K562 (cell line): ENCODE results near the gene MBNL2. TPM values are rescaled to one million over a fixed set of nuclear protein-coding genes. Genes with fewer than 3 reads are reported as not detected.

Experiments
- ATAC-seq: fragments of 200-7000 bp; cut with Tn5 transposase; 3 replicates; pipeline ENCODE4 v1.9.1; 2020; ENCODE audit warnings: moderate library complexity
- BruUV-seq: library from RNA; stranded (reverse); fragments of 400-500 nt; replicated peaks from 2 replicates; lab custom pipeline; 2021; lab: Mats Ljungman, UMichigan
- CTCF ChIA-PET: fragments of 300-600 bp; formaldehyde crosslinking; extraction: SDS; loops from one replicate; lab custom pipeline; 2021; ENCODE audit warnings: low intra/inter-chr PET ratio; lab: Yijun Ruan, JAX
- POLR2A ChIA-PET: fragments of 300-600, 350-650 bp; sonication (Branson Sonifier 250); formaldehyde crosslinking; extraction: SDS; loops from one replicate; lab custom pipeline; 2021; ENCODE audit warnings: antibody characterized with exemption, inconsistent platforms; lab: Yijun Ruan, JAX
- DNase-seq, 4 experiments: peaks; one replicate each; pipeline versions ENCODE4 v3.0.0 to v3.0.0-alpha.2; 2011 to 2018; ENCODE audit warnings: low spot score in 3 of 4, mixed read lengths in 3 of 4; ENCODE audit errors: extremely low read depth in 1 of 4
- FAIRE-seq: peaks from 2 replicates; lab custom pipeline; 2011; peaks lifted over from hg19 to GRCh38; lab: Jason Lieb, UNC
- H2AFZ ChIP-seq: 2 replicates; pipeline ENCODE4 v1.6.0; 2011; ENCODE audit warnings: low read depth, low read length, control low read depth, inconsistent platforms
- H3K27ac ChIP-seq: fragments of 200-600 bp; 3 replicates; pipeline ENCODE4 v1.8.0; 2011; ENCODE audit warnings: low read depth, mild to moderate bottlenecking, control low read depth, inconsistent platforms, low read length, moderate library complexity, mixed read lengths; ENCODE audit errors: extremely low read depth
- H3K27me3 ChIP-seq, 2 experiments: fragments of 300-600 bp in 1 of 2; 2 replicates in 1 of 2; 3 replicates in 1 of 2; pipeline versions ENCODE4 v1.6.0 to v1.8.0; 2011; ENCODE audit warnings: inconsistent platforms in 2 of 2, low read length in 2 of 2, mild to moderate bottlenecking in 1 of 2, mixed read lengths in 1 of 2, moderate library complexity in 1 of 2; ENCODE audit not compliant: control insufficient read depth in 2 of 2, insufficient read depth in 2 of 2
- H3K36me3 ChIP-seq: fragments of 300-600 bp; 3 replicates; pipeline ENCODE4 v1.8.0; 2011; ENCODE audit warnings: mild to moderate bottlenecking, low read length, inconsistent platforms; ENCODE audit not compliant: control insufficient read depth, insufficient read depth
- H3K4me1 ChIP-seq, 2 experiments: fragments of 200-600 bp in 1 of 2; replicated peaks in 1 of 2; 2 replicates in 1 of 2; 3 replicates in 1 of 2; pipeline versions ENCODE4 v1.5.1 to v1.8.0; 2011; ENCODE audit warnings: inconsistent platforms in 2 of 2, low read length in 2 of 2, mild to moderate bottlenecking in 1 of 2, mixed read lengths in 1 of 2, moderate library complexity in 1 of 2; ENCODE audit not compliant: control insufficient read depth in 2 of 2, insufficient read depth in 2 of 2
- H3K4me2 ChIP-seq: 2 replicates; pipeline ENCODE4 v1.6.1; 2011; ENCODE audit warnings: low read length, control low read depth, inconsistent platforms, mixed read lengths; ENCODE audit not compliant: insufficient read depth
- H3K4me3 ChIP-seq: fragments of 200-600 bp; sonication (generic), shearing (Covaris generic); 2 replicates; pipeline ENCODE4 v1.5.1; 2016; ENCODE audit warnings: control low read depth, inconsistent platforms
- H3K79me2 ChIP-seq: fragments of 200-600 bp; 3 replicates; pipeline ENCODE4 v1.8.0; 2011; ENCODE audit warnings: low read length, inconsistent platforms; ENCODE audit not compliant: control insufficient read depth, insufficient read depth
- H3K9ac ChIP-seq, 2 experiments: 2 replicates each; pipeline versions ENCODE4 v1.6.0 to v1.6.1; 2011; ENCODE audit warnings: low read depth in 2 of 2, low read length in 2 of 2, control low read depth in 1 of 2, inconsistent platforms in 1 of 2, mild to moderate bottlenecking in 1 of 2, mixed read lengths in 1 of 2; ENCODE audit not compliant: insufficient read depth in 1 of 2
- H3K9me1 ChIP-seq: one replicate; pipeline ENCODE4 v1.6.0; 2011; ENCODE audit warnings: inconsistent platforms, mild to moderate bottlenecking, low read length, moderate library complexity; ENCODE audit not compliant: control insufficient read depth, insufficient read depth
- H3K9me3 ChIP-seq: replicated peaks from 2 replicates; pipeline ENCODE4 v1.5.1; 2011; ENCODE audit warnings: low read depth, low read length, inconsistent platforms; ENCODE audit not compliant: control insufficient read depth, insufficient read depth
- H4K20me1 ChIP-seq: replicated peaks from 2 replicates; pipeline ENCODE4 v1.6.1; 2011; ENCODE audit warnings: low read length, inconsistent platforms, mixed read lengths; ENCODE audit not compliant: control insufficient read depth, insufficient read depth
- ATF2 ChIP-seq: sonication (generic); formaldehyde crosslinking; IDR thresholded peaks from 2 replicates; pipeline ENCODE4 v1.8.1; 2022; ENCODE audit warnings: missing genetic modification reagents
- C11orf30 ChIP-seq: fragments of 450-650 bp; IDR thresholded peaks from 2 replicates; pipeline ENCODE4 v1.6.1; 2016; ENCODE audit warnings: low read depth, mild to moderate bottlenecking
- CBFA2T3 ChIP-seq: fragments of 450-650 bp; IDR thresholded peaks from 2 replicates; pipeline ENCODE4 v1.6.1; 2017
- CHAMP1 ChIP-seq: fragments of 450-650 bp; IDR thresholded peaks from 2 replicates; pipeline ENCODE4 v1.6.1; 2016; ENCODE audit warnings: mild to moderate bottlenecking
- ETS1 ChIP-seq: conservative IDR thresholded peaks from 2 replicates; pipeline ENCODE4 v1.6.1; 2011; ENCODE audit warnings: low read depth, mild to moderate bottlenecking, low read length; ENCODE audit not compliant: control insufficient read depth
- HDAC2 ChIP-seq: fragments of 450-650 bp; IDR thresholded peaks from 2 replicates; pipeline ENCODE4 v1.6.1; 2016; ENCODE audit warnings: mild to moderate bottlenecking
- HMG20A ChIP-seq: fragments of 450-650 bp; formaldehyde crosslinking; conservative IDR thresholded peaks from 2 replicates; pipeline ENCODE4 v1.4.0; 2020; ENCODE audit warnings: mild to moderate bottlenecking, mixed read lengths
- HNRNPH1 ChIP-seq: fragments of 200-400 bp; formaldehyde crosslinking; optimal IDR thresholded peaks from 2 replicates; pipeline ENCODE3; 2017; ENCODE audit warnings: low read depth, mild to moderate bottlenecking, low read length, moderate library complexity
- JUND ChIP-seq, 2 experiments: IDR thresholded peaks; 2 replicates in 1 of 2; 3 replicates in 1 of 2; pipeline ENCODE4 v1.6.1; 2011; ENCODE audit warnings: borderline replicate concordance in 2 of 2, low read depth in 2 of 2, low read length in 2 of 2, improper control_type of control experiment in 1 of 2, missing biosample characterization in 1 of 2, missing genetic modification characterization in 1 of 2, missing genetic modification reagents in 1 of 2
- MCM7 ChIP-seq, 2 experiments: fragments of 450-650 bp; IDR thresholded peaks; 2 replicates each; pipeline ENCODE4 v1.6.1; 2016 to 2018
- NFE2L1 ChIP-seq: fragments of 450-650 bp; IDR thresholded peaks from 2 replicates; pipeline ENCODE4 v1.6.1; 2016; ENCODE audit warnings: missing genetic modification characterization, low read depth, mild to moderate bottlenecking, missing compliant biosample characterization, moderate library complexity, borderline replicate concordance
- POLR2AphosphoS2 ChIP-seq: IDR thresholded peaks from 2 replicates; pipeline ENCODE4 v1.6.1; 2012; ENCODE audit warnings: low read length, improper control_type of control experiment
- PRPF4 ChIP-seq: fragments of 200-400 bp; formaldehyde crosslinking; IDR thresholded peaks from one replicate; pipeline ENCODE4 v1.6.1; 2017; ENCODE audit warnings: low read length, low read depth, mild to moderate bottlenecking; ENCODE audit not compliant: insufficient read depth, poor library complexity, severe bottlenecking
- SMARCA5 ChIP-seq: fragments of 450-650 bp; IDR thresholded peaks from 2 replicates; pipeline ENCODE4 v1.6.1; 2016
- TEAD4 ChIP-seq, 2 experiments: sonication (generic) in 1 of 2; formaldehyde crosslinking in 1 of 2; IDR thresholded peaks; 2 replicates each; pipeline versions ENCODE4 v1.6.1 to v1.8.0; 2012 to 2022; ENCODE audit warnings: borderline replicate concordance in 1 of 2, inconsistent platforms in 1 of 2, low read length in 1 of 2, mild to moderate bottlenecking in 1 of 2, missing genetic modification reagents in 1 of 2
- TFAM ChIP-seq: fragments of 250-450 bp; sonication (Bioruptor Pico); conservative IDR thresholded peaks from 2 replicates; pipeline ENCODE4 v1.5.0; 2021; ENCODE audit warnings: mild to moderate bottlenecking, moderate library complexity
- ZFX ChIP-seq: sonication (generic); formaldehyde crosslinking; IDR thresholded peaks from 2 replicates; pipeline ENCODE4 v1.8.0; 2022; ENCODE audit warnings: mild to moderate bottlenecking, missing genetic modification reagents, moderate library complexity
- ZNF408 ChIP-seq: fragments of 250-450 bp; sonication (Bioruptor Pico); IDR thresholded peaks from 2 replicates; pipeline ENCODE4 v1.4.0; 2020; ENCODE audit warnings: low read depth, mild to moderate bottlenecking, moderate library complexity
- in situ Hi-C: fragments of 300-500 bp; cut with MboI; formaldehyde crosslinking; loops from 4 replicates; pipeline ENCODE4 v1.15.0; 2018; ENCODE audit warnings: inconsistent platforms, mixed read lengths
- intact Hi-C: fragments of 100-400 bp; cut with micrococcal nuclease; formaldehyde crosslinking; loops from 2 replicates; pipeline ENCODE4 v1.14.2; 2022
- polyA plus RNA-seq, 8 experiments: library from polyadenylated mRNA; depleted of rRNA in 4 of 8; stranded (reverse) in 5 of 8; unstranded in 3 of 8; fragments of >200 nt; fragmentation: Nextera tagmentation in 2 of 8; fragmentation: Illumina TruSeq in 1 of 8; extraction: Ambion mirVana in 2 of 8; extraction: Trizol in 1 of 8; gene quantifications; 2 replicates each; pipeline versions ENCODE4 v1.2.1 to v1.2.3, GENCODE V29; 2011 to 2014; ENCODE audit warnings: inconsistent platforms in 1 of 8, missing spikeins in 1 of 8
- total RNA-seq, 7 experiments: library from RNA; depleted of rRNA in 6 of 7; stranded (reverse); fragments of >200 nt in 6 of 7; fragmentation: Illumina TruSeq in 2 of 7; extraction: Trizol in 2 of 7; gene quantifications; 2 replicates each; pipeline versions ENCODE4 v1.2.1 to v1.2.3, GENCODE V29; 2011 to 2021; ENCODE audit warnings: low replicate concordance in 1 of 7

Gene MBNL2
- total and polyA plus RNA-seq, 9 of the 15 experiments (the other 6 are each of a cell fraction or from before 2014, with no cell fraction given) = 7.0 to 24.8 (median 13.8) TPM

GRCh38 chr13:97313551-97314260 lies 91.6 kb downstream of the MBNL2 start:
- Histone ChIP-seq H3K4me2 (no peak overlapping the region), H3K27ac (no peak overlapping the region), H3K9me3 (no peaks in the 10 kb centered on the region), H3K79me2 (peaks cover 12% of the 10 kb centered on the region), H3K36me3 (no peaks in the 10 kb centered on the region; the same call in 2 of the 3 replicates), H2AFZ (no peak overlapping the region), H3K4me3 (no peak overlapping the region), H3K9me1 (no peaks in the 10 kb centered on the region), H3K9ac (no peak overlapping the region), H3K4me1 (no peaks in the 10 kb centered on the region; a peak in 1 of 5 replicates), H4K20me1 (peaks cover 24% of the 10 kb centered on the region; the same call in 1 of the 2 replicates), H3K27me3 (no peaks in the 10 kb centered on the region)
- intact Hi-C loops = no loop called here
- POLR2A ChIA-PET = no interaction called here
- in situ Hi-C loops = no loop called here
- CTCF ChIA-PET = no interaction called here
- ATAC-seq (no peak), FAIRE-seq (no peak), DNase-seq (no peak)
- no TSS peak for BruUV-seq
- no peak for TF ChIP-seq HDAC2
- TF ChIP-seq HMG20A (CRISPR knock-in tag) = no peak
- TF ChIP-seq HNRNPH1 = no peak
- TF ChIP-seq CHAMP1 = no peak
- no peak for TF ChIP-seq MCM7 (IDR thresholded peaks at IDR 0.05)
- TF ChIP-seq ETS1 = no peak
- TF ChIP-seq ZFX (CRISPR knock-in tag) = no peak
- no peak for TF ChIP-seq C11orf30
- TF ChIP-seq SMARCA5 = no peak
- no peak for TF ChIP-seq CBFA2T3
- no peak for TF ChIP-seq ATF2 (CRISPR knock-in tag)
- TF ChIP-seq PRPF4 = no peak
- TF ChIP-seq NFE2L1 = no peak
- no peak for TF ChIP-seq ZNF408 (CRISPR knock-in tag)
- no peak for TF ChIP-seq TFAM
- TF ChIP-seq JUND (IDR thresholded peaks at IDR 0.05; ENCODE audit: borderline replicate concordance, low read depth, low read length) = no peak
- no peak for TF ChIP-seq JUND (tag; IDR thresholded peaks at IDR 0.05; ENCODE audit: borderline replicate concordance, low read depth, low read length)
- TF ChIP-seq TEAD4 (IDR thresholded peaks at IDR 0.05; ENCODE audit: low read length) = no peak
- no peak for TF ChIP-seq TEAD4 (CRISPR knock-in tag; IDR thresholded peaks at IDR 0.05; ENCODE audit: borderline replicate concordance)
- TF ChIP-seq POLR2AphosphoS2 = no peak
